H4 (cell line): ENCODE measurements around the gene LZTR1. TPM values are rescaled to one million over a fixed set of nuclear protein-coding genes. Genes with fewer than 3 reads are reported as not detected.

Experiments
- DNase-seq: peaks from one replicate; pipeline ENCODE4 v3.0.0-alpha.2; 2015; ENCODE audit warnings: low spot score
- total RNA-seq: library from RNA; depleted of rRNA; stranded (reverse); fragments of >200 nt; shearing (Covaris generic); gene quantifications from 2 replicates; pipeline ENCODE4 v1.2.3, GENCODE V29; 2014

Gene LZTR1
- total RNA-seq, 1 experiment from 2014 or later = 6.8 TPM

DNA sequence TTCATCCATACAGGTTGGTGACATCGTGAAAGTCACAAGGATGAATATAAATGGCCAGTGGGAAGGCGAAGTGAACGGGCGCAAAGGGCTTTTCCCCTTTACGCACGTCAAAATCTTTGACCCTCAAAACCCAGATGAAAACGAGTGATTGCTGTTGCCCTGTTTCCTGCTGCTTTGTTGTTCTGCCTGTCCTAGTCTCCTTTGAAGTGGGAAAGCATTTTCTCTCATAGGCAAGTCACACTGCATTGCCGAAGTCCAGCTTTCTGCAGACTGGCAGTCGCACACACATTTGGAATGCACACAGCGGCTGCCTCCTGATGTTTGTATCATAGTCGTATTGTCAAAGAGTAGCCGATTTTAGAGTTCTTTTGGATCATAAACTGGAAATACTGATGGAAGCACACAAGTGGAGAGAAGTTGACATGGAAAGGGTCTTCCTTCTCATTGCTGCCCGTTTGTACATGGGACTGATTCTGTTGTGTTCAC, 32.4 kb upstream of the LZTR1 start:
- DNase-seq = no peak

- DNase-seq = no peak
Observed at GRCh38 chr22:20951151-20951931, 30.8 kb upstream of the LZTR1 start.

- DNase-seq = no peak
Observed at GRCh38 chr22:20951932-20952380, 30.1 kb upstream of the LZTR1 start.

DNA sequence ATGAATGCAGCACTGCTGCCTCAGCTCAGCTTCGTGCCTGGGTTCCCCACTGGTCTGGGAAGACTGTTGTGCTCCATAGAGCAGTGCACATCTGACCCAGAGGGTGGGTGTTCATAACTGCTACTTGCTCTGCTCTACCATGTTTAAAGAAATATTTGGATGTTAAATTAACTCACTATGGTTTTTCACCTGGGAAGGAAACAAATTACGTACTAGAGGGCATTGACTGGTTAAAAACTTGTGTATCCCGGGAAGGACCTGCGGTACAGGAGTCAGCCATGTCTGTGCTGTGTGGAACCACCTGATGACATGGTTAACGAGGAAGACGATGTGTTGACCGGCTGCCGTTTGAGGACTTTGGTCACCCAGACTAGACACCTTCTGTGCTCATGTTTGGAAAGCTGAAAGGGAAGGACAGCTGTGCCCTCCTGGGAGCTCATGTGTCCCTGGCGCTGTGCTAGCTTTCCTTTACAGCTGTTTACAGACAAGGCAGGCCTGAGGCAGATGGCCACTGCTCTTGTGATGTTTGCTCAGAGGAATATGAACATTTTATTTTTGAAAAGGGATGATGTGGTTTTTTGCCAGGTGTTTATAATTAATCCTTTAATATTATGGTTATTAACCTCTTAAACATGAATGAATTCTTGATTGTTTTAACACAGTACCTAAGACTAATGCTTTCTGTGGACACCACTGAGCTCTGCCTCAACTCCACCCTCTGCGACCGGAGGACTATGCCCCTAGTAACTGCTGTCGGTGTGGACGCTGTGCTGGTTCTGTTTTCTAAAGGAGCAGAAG, 29.4 kb upstream of the LZTR1 start:
- no peak for DNase-seq

- DNase-seq = no peak
Observed at GRCh38 chr22:20953342-20953608, 28.8 kb upstream of the LZTR1 start.

- no peak for DNase-seq
Observed at GRCh38 chr22:20953668-20954500, 28.2 kb upstream of the LZTR1 start.

GRCh38 chr22:20955548-20955947, 26.5 kb upstream of the LZTR1 start:
- no peak for DNase-seq

DNA sequence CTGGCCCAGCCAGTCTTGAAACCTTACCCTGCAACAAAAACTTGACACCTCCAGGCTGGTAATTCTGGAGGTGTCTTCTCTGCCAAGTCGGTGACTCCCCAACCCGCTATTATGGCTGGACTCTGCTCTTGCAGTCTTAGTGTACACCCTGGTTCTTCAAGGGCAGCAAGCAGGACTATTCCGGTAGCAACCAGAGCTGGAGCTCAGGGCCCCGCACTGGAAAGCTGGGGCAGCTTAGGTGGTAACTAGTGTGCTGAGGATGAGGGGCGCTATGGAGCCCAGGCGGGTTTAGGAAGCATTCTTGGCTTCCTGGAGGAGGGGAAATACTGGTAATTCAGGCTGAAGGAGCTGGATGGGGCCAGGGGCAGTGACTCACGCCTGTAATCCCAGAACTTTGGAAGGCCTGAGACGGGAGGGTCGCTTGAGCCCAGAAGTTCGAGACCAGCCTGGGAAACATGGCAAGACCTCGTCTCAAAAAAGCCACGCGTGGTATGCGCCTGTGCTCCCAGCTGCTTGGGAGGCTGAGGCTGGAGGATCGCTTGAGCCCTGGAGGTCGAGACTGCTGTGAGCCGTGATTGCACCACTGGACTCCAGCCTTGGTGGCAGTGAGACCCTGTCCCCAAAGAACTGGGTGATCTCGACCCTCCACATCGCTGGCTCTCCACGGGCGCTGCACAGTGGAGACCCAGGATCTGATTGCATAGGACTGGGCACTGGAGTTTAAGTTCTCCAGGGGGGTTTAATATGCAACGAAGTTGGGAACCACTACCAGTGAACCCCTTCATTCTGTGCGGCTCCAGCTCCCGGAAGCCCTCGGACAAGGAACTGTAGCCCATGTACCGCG, 25.6 kb upstream of the LZTR1 start:
- no peak for DNase-seq

GRCh38 chr22:20957102-20957682, 24.9 kb upstream of the LZTR1 start:
- no peak for DNase-seq

DNA sequence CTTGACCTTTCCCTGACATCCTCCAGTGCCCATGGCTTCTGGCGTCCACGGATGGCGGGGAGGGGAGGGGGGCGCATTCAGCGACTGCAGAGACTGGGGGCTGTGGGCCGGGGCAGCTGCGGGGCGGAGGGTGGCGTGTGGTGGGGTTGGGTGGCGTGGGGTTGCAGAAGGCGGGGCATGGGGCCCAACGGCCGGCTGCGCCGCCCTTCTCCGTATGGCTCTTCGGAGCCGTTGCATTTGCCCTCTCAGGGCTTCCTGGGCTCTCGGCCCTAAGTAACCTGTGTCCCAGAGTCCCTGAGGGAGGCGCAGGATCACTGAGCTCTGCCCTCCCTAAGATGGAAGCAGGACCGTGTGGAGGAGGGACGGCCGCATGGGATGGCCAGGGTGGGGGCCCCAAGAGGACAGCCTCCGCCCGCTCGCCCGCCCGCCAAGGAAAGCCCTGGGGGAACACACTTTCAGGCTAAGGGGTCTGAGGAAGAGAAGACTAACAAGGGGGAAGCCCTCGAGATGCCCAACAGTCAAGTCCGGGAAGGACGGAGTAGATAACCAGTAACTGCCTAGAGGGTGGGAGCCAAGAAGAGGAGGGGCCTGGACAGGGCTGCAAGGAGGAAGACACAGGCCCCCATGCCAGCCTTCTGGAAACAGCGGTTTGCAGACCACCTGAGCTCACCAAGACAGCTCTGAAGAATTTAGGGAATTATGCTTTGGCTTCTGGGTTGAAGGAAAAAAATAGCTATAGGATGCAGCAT, 24.2 kb upstream of the LZTR1 start:
- DNase-seq = no peak

DNA sequence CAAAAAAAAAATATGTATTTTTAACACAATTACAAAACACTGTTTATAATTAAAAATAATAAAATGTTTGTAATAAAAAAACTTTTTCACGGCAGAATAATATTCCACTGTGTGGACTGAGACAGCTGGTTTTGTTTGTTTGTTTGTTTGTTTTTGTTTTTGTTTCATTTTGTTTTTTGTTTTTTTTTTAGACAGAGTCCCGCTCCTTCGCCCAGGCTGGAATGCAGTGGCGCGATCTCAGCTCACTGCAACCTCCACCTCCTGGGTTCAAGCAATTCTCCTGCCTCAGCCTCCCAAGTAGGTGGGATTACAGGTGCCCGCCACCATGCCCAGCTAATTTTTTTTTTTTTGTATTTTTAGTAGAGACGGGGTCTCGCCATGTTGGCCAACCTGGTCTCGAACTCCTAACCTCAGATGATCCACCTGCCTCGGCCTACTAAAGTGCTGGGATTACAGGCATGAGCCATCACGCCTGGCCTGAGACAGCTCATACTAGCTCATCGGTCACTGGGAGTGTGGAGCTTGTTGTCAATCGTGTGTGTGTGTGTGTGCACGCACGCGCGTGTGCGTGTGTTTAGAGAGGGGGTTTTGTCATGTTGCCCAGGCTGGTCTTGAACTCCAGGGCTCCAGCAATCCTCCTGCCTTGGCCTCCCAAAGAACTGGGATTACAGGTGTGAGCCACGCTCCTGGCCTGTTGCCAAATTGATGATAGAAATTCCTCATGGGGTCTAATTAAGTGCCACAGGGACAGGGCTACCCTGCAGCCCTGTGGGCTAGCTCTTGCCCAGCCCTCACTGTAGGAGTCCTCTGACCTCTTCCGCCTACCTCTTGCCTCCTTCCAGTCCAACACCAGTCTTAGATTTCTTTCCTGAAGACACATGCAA, 22.3 kb upstream of the LZTR1 start:
- no peak for DNase-seq

GRCh38 chr22:20960609-20961008, 21.5 kb upstream of the LZTR1 start:
- no peak for DNase-seq

DNA sequence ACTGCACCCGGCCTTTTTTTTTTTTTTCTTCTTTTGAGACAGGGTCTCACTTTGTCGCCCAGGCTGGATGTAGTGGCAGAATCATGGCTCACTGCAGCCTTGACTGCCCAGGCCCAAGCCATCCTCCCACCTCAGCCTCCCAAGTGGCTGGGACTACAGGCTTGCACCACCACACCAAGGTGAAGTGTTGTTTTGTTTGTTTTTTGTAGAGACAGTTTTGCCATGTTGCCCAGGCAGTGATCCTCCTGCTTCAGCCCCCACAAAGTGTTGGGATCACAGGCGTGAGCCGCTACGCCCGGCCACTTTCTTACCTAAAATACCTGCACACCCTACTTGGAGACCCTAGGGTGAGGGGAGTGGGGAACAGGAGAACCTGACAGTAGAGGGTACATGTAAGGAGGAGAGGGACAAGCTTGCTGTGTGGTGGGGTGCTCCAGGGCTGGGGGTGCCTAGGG, 19.6 kb upstream of the LZTR1 start:
- DNase-seq = no peak

GRCh38 chr22:20963201-20964052, 18.7 kb upstream of the LZTR1 start:
- DNase-seq = no peak

DNA sequence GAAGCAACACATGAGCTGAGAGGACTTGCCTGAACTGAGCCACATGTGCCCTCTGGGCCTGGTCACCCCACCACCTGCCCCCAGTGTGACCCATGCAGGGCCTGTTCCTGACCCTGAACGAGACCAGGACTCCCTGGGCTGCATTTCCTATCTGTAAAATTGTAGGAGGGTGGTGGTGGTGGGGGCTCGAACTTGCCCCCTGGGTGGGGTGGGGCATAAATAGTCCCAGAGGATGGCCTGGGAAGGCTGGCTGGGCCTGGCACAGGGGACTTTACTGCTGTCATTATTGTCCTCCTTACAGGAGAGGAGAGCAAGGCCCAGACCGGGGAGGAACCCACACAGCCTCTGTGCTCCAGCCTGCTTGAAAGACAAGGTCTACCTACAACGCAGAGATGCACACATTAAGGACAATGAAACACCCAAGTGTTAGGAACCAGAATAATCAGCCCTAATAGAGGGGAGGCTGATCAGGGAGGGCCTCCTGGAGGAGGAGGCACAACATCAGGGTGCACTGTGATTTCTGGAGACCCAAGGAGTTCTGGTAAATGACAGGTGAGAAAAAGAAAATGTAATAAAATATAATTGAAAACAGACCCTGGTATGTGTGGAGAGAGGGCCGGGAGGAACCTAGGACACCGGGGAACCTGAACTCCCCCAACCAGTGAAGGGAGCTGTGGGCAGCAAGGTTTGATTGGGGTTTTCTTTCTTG, 17.9 kb upstream of the LZTR1 start:
- no peak for DNase-seq

- no peak for DNase-seq
Observed at GRCh38 chr22:20964799-20965103, 17.3 kb upstream of the LZTR1 start.

- DNase-seq = no peak
Observed at GRCh38 chr22:20965104-20965887, 16.8 kb upstream of the LZTR1 start.
